Stimulated activated CD8-positive, alpha-beta memory T cell treated with anti-CD3 and anti-CD28 coated beads, Interleukin-7, amount 100 ng/mL, for 1 hour (primary cell): ENCODE results near the gene CAPZB.
A peak's percentile ranks its signal among the peaks of the same experiment; 100 is the strongest.

Experiments used
- DNase-seq, 2 donors: peaks; one replicate each; pipeline ENCODE4 v3.0.0-alpha.2; 2020; ENCODE audit warnings: low read depth in 2 of 2

CAPZB gene

GRCh38 chr1:19405761-19406487 is 79.4 kb downstream of the CAPZB start:
- no peak for DNase-seq

DNA sequence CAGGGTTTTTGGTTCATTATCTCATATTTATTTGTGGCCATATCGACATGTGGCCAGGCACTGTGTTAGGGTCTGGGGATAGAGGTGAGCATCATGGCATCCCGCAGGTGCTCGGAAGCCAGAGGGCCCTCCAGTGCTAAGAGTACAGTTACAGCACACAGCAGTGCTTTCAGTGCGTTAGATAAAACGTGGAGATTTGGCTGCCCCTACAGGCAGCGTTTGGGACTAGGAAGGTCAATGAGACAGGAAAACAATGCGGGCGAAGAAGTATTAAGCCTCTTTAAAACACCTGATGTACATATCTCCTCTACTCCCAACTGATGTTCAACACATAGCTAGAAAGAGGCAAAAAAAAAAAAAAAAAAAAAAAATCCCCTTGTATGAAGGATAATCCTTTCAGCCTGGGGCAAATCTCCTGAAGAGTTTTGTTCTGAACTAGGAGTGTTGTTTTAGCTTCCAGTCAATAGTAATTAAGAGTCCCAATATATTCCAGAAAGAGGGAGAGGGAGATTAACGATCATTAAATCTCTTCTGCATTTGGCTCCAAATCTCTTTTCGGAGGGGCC is 80.1 kb downstream of the CAPZB start:
- DNase-seq = no peak

- DNase-seq = no peak
Observed at GRCh38 chr1:19404748-19405147, 80.6 kb downstream of the CAPZB start.

DNA sequence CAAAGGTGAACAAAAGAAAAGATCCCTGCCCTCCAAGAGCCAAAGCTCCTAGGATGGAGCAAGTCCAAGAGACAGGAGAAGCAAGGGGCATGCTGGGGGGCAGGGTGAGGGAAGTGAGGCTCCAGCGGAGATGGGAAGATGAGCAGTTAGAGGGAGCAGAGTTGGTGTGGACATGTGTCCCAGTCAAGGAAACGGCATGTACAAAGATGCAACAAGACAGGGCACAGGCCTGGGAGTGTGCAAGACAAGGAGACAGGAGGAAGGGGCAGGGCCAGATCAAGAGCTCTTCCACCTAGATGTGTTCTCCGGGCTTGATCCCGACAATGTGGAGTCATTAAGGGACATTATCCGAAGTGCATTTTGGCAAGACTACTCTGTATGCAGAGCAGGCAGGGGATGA is 82.1 kb downstream of the CAPZB start:
- no peak for DNase-seq

DNA sequence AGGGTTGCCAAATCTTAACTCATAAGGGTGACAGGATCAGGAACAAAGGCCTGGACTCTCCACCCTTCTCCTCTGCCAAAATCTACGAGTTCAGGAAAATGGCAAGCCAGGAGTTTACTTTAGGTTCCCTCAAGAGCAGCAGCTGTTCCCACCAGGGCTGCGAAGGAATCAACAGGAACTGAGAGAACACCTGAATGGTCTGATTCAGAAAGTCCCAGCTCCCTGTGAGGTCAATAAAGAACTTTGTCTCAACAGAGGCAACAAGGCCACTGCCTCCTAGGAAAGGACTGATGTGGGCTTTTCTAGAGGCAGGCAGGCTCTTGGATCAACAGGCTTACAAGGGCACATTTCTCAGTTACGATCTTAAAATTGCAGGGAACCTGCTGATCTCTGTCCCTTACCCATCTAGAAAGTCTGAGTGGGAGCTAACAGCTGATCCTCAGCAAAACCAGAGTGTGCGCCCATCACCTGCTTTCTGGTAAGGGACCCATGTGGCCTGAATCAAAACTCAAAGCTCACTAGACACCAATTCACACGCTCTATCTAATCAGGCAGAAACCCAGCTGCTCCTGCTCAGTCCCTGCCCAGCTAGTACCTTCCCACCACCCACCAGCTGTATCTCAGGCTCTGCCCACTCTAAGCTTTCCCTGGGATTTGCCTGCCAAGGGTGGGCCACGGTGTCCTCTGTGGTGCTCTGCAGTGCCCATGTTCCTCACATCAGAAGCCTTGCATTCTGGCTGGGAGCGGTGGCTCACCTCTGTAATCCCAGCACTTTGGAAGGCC is 83.1 kb downstream of the CAPZB start:
- DNase-seq = no peak

DNA sequence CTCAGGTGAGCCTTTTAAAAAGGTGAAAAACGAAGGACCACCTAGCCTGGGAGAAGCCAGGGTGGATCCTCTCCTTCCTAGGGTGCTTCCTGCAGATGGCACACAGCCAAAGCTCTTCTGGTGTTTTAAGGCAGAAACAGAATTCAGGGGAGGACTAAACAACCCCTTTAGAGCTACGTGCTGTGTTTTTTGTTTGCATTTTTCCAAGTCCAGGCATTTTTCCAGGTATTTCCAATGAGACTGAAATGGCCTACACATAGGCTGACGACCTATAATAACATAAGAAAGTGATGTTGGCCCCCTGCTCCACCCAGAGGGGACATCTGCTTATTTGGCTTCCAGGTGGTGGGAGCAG is 83.8 kb downstream of the CAPZB start:
- DNase-seq = no peak

GRCh38 chr1:19400875-19401534 is 84.3 kb downstream of the CAPZB start:
- no peak for DNase-seq

DNA sequence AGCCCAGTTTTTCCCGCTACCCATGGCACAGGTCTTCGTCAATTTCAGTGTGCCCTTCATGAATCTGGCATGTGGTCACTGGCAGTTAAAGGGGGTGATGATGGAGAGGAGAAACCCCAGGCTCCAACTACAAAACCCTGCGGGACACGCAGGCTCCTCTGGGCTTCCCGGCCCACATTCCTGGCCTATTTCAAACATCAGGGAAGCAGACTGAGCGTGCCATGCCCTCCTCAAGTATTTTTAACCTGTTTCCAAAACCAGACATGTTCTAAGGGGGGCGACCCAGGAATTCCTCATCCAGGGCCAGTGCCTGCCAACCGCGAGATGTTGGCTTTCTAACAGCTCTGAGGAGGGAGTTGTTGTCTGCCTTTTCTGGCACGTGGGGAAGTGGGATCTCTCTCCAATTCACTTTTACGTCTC is 85.1 kb downstream of the CAPZB start:
- no peak for DNase-seq

- DNase-seq = no peak
Observed at GRCh38 chr1:19398309-19398760, 87.0 kb downstream of the CAPZB start.

GRCh38 chr1:19397217-19397945 is 88.0 kb downstream of the CAPZB start:
- no peak for DNase-seq

GRCh38 chr1:19396280-19396679 is 89.1 kb downstream of the CAPZB start:
- no peak for DNase-seq

- DNase-seq = no peak
Observed at GRCh38 chr1:19395678-19396192, 89.6 kb downstream of the CAPZB start.

- no peak for DNase-seq
Observed at GRCh38 chr1:19393046-19393445, 92.3 kb downstream of the CAPZB start.

GRCh38 chr1:19392221-19392620 is 93.1 kb downstream of the CAPZB start:
- no peak for DNase-seq

GRCh38 chr1:19391596-19391981 is 93.8 kb downstream of the CAPZB start:
- no peak for DNase-seq

DNA sequence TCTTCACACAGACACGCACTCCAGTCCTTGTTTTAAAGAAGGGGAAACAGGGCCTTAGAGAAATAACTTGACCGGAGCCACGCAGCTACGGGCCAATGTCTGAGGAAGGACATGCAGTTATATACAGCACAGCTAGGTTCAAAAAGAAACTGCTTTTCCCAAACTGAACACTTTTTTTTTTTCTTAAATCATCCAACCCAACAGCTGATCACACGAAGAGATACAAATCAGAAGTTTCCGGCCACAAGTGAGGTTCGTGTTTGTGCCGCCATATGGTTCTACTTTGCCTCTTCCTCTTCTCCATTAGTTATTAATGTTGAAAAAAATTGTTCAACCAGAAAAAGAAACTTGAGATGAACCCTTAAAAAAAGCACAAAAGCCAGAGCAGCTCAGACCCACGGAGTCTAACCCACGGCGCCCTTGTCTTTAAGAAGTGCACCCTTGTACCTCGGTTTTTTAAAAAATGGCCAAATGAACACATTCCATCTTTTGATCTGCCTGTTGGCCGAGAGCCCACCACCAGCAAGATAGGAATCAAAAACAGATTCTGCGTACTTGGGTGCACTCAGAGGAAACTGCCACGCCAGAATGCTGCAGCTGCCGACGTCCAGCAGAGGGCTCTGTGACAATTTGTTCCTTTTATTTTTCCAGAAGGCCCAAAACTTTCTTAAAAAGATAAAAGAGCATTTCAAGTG is 94.3 kb downstream of the CAPZB start:
- DNase-seq = peak; percentile 24 to 29

- no peak for DNase-seq
Observed at GRCh38 chr1:19390166-19390850, 95.0 kb downstream of the CAPZB start.

GRCh38 chr1:19388980-19389379 is 96.4 kb downstream of the CAPZB start:
- no peak for DNase-seq

DNA sequence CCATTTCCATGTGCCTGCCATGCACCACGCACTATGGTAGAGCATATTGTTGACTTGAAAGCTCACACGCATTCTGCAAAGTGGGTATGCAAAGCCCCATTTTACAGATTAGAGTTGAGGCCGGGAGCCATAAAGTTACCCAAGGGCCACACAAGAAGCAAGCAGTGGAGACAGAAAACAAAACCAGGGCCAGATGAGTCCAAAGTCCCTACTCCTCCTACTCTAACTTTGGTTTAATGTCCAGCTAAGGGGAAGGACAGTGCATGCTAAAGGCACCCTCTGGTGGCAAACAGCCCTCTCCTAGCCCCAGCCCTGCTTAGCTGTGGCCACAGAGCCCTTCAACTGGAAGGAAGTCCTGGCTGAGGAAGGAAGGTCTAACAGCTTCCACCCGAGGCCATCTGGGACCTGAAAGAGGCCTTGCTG is 98.3 kb downstream of the CAPZB start:
- DNase-seq = no peak

DNA sequence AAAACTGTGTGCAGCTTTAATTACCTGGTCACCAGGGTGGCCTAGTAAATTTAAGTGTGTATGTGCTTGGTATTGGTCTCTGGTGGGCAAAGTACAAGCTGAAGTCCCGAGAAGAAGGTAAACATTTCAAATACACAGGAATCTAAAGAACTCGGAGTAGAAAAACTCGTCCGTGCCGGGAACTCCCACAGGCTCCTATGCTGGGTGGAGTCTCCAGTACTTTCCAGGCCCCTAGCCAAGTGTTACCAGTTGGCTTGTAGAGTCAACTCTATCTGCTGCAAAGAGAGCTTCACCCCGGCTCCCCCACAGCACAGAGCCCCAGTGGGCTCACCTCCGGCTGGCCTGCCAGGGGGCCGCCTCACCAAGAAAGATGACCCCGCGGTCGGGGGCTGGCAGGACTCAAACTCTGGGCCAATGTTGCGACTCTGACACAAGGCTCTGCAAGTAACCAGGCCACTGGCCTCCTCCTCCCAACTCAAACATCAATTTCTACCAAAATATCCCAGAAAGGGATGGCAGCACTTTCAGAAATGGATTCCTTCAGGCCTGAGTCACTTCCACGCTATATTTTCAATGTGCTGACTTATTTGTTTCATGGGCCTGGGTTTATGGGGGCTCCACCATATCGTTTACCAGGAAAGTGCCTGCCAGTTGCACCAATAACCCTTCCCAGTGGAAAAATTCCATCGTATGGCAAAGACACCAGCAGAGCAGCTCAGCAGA is 99.3 kb downstream of the CAPZB start:
- no peak for DNase-seq
